Measurements from ENCODE around the gene TAF4.
"Not testable (repeated sequence)": the region's sequence is repeated elsewhere in the genome, so short reads cannot be mapped to it uniquely, and the experiment has no call there.

The TAF4 gene

DNA sequence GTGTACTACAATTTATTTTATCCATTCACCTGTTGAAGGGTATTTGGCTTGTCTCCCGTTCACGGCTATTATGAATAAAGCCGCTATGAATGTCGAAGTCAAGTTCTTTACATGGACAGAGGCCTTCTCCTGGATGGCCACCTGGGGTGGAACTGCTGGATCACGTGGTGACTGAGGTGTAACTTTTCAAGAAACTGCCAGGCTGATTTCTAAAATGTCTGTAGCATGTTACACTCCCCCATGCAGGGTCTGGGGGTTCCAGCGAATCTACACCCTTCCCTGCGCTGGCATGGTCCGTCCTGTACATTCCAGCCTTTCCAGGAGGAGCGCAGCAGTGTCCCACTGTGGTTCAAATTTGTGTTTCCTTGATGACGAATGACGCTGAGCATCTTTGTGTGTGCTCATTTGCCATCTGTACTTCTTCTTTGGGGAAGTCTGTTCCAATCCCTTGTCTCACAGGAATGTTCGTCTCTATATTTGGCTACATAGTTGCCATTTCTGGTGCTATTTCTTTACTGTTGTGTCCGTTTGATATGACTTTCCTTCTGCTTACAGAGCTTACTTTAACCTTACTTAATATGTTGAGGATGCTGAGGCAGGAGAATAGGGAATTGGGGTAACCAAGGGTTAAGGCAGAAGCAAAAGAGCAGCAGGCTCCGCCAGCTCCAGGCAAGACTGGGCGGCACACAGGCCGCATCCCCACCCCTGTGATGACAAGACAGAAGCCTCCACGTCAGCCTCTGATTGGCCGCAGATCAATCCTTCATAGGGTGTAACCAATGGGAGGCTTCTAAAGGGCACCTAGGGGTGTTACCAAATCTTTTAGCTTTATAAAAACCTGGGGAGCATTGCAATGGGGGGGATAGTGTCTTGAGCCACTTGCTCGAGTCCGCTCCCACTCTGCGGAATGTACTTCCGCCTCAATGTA, 106.6 kb downstream of the TAF4 start:
- no peak for DNase-seq

DNA sequence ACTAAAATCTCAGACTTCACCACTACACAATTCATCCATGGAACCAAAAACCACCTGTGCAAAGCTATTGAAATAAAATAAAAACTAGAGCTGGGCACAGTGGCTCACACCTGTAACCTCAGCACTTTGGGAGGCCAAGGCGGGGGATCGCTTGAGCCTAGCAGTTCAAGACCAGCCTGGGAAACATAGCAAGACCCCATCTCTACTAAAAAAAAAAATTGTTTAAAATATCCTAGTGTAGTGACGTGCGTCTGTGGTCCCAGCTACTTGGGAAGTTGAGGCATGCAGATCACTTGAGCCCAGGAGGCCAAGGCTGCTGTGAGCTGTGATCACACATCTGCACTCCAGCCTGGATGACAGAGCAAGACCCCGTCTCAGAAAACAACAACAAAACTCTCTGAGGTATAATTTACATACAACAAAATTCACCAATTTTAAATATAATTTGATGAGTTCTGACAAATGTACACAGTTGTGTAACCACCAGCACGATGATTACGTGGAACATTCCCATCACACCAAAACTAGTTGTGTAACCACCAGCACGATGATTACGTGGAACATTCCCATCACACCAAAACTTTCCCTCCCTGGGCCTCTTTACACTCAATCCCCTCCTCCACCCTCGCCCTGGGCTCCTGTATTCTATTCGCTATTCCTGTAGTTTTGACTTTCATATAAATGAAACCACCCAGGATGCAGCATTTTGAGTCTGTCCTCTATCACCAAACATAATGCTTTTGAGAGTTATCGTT, 107.5 kb downstream of the TAF4 start:
- DNase-seq: no peak

DNA sequence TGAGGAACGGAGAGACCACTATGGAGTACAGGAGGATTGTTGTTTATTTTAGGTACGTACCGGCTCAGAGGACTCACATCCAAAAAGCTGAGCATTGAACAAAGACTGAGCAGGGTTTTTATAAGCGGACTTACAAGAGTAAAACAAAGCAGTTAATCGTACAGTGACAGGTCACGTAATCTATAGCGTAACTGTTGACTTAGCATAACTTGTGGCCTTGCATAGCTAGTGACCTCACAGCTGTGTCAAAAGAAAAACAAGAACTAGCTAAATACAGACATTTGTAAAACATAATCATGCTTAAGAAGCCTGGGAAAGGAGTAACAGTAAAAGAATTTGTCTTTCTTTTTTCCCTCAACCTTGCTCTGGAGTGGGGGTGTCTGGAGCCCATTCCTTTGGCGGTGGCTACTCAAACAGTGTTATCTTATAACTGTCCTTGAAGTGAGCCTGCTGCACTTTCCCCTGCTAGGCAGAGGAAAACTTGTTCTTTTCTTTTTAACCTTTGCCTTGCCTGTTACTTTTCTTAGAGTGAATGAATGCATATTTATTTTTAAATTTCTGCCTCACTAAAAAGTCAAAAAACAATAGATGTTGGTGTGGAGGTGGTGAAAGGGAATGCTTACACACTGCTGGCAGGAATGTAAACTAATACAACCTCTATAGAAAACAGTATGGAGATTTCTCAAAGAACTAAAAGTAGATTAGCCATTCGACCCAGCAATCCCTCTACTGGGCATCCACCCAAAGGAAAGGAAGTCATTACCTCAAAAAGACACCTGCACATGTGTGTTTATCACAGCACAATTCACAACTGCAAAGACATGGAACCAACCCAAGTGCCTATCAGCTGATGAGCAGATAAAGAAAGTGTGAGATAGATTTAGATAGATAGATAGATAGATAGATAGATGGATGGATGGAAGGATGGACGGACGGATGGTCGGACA, 109.0 kb downstream of the TAF4 start:
- DNase-seq: no peak

GRCh38 chr20:61955668-61956395, 109.8 kb downstream of the TAF4 start:
- DNase-seq: no peak

- no peak for DNase-seq
Measured at GRCh38 chr20:61954276-61955021, 111.2 kb downstream of the TAF4 start.

DNA sequence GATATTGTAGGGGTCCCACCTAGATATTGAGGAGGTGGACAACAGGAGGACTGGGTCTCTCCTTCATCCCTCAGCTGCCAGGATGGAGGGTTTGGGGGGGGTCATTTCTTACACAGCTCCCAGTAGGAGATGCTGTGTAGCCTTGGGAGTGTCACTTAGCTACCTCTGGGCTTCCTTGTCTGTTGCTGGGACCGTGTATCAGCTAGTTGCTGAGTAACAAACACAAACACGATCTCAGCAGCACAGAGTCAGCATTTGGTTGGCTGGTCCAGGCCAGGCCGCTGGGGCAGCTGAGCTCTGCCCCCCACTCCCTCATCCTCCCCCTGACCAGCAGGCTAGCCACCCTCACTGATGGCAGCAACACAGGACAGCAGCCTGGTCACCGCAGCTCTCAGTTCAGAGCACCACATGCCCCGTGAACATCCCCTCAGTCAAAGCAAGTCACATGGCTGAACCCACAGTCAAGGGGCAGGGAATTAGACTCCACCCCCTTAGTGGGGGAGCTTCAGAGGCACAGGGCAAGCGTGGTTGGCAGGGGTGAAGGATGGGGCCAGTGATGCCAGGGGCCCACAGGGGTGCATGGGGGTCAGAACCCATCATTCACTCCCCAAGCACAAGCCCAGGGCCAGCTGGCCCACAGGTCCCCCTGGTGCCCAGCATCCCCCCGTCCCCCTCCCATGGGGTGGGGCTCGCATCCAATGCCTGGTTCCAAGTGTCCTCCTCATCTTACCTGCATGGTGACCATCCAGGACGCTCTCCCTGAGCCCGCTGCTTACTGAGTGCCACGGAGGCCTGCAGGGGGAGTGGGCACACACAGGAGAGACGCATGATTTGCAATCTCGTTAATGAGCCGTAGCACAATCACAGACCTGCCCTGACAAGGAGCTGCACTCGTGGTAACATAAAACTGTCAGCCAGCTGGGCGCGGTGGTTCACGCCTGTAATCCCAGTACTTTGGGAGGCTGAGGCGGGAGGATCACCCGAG, 112.4 kb downstream of the TAF4 start:
- no peak for DNase-seq

GRCh38 chr20:61951695-61952533, 113.8 kb downstream of the TAF4 start:
- peak; percentile 37 for DNase-seq

GRCh38 chr20:61950641-61951071, 115.0 kb downstream of the TAF4 start:
- no peak for DNase-seq

GRCh38 chr20:61949714-61950640, 115.7 kb downstream of the TAF4 start:
- no peak for DNase-seq

- no peak for DNase-seq
Measured at GRCh38 chr20:61949363-61949713, 116.3 kb downstream of the TAF4 start.

GRCh38 chr20:61948586-61949362, 116.9 kb downstream of the TAF4 start:
- no peak for DNase-seq

GRCh38 chr20:61948056-61948455, 117.6 kb downstream of the TAF4 start:
- not testable (repeated sequence) for DNase-seq

DNA sequence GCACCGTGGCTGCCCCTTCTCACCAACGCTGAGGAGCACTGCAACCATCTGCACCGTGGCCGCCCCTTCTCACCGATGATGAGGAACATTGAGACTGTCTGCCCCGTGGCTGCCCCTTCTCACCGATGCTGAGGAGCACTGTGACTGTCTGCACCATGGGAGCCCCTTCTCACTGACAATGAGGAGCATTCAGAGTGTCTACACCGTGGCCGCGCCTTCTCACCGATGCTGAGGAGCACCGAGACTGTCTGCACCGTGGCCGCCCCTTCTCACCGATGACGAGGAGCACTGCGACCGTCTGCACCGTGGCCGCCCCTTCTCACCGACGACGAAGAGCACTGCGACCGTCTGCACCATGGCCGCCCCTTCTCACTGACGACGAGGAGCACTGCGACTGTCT, 120.2 kb downstream of the TAF4 start:
- not testable (repeated sequence) for DNase-seq

GRCh38 chr20:61944967-61945366, 120.7 kb downstream of the TAF4 start:
- DNase-seq: not testable (repeated sequence)

- no peak for DNase-seq
Measured at GRCh38 chr20:61942526-61942925, 123.2 kb downstream of the TAF4 start.

GRCh38 chr20:61941721-61942405, 123.8 kb downstream of the TAF4 start:
- DNase-seq: no peak
